Lung (tissue), 12 donors: ENCODE measurements around the gene ST6GALNAC3. TPM values are rescaled to one million over a fixed set of nuclear protein-coding genes. Genes with fewer than 3 reads are reported as not detected.

Experiments used
- ATAC-seq: fragments of 200-7000 bp; cut with Tn5 transposase; one replicate; pipeline ENCODE4 v1.9.1; 2020; ENCODE audit warnings: moderate number of reproducible peaks; ENCODE audit not compliant: insufficient read depth, low FRiP score
- DNase-seq, 3 donors: peaks; one replicate each; pipeline ENCODE4 v3.0.0-alpha.2; 2013 to 2017
- H3K27ac ChIP-seq, 2 donors: one replicate each; pipeline ENCODE4 v1.5.1; 2013; ENCODE audit warnings: mild to moderate bottlenecking in 2 of 2, moderate library complexity in 2 of 2, control low read depth in 1 of 2, inconsistent platforms in 1 of 2, low read depth in 1 of 2, low read length in 1 of 2
- H3K27me3 ChIP-seq, 3 donors: one replicate each; pipeline ENCODE4 v1.5.1; 2013; ENCODE audit warnings: low read length in 2 of 3; ENCODE audit not compliant: control insufficient read depth in 3 of 3, insufficient read depth in 3 of 3
- H3K36me3 ChIP-seq, 4 donors: one replicate each; pipeline ENCODE4 v1.5.1; 2013; ENCODE audit warnings: low read length in 4 of 4, mild to moderate bottlenecking in 1 of 4, moderate library complexity in 1 of 4; ENCODE audit not compliant: control insufficient read depth in 4 of 4, insufficient read depth in 4 of 4
- H3K4me1 ChIP-seq, 5 donors: one replicate each; pipeline ENCODE4 v1.5.1; 2013; ENCODE audit warnings: low read length in 5 of 5, mild to moderate bottlenecking in 2 of 5, moderate library complexity in 1 of 5; ENCODE audit not compliant: control insufficient read depth in 5 of 5, insufficient read depth in 5 of 5
- H3K4me3 ChIP-seq: one replicate; pipeline ENCODE4 v1.5.1; 2013; ENCODE audit warnings: mild to moderate bottlenecking, control low read depth, moderate library complexity
- H3K9ac ChIP-seq, 2 donors: one replicate each; pipeline ENCODE4 v1.5.1; 2013; ENCODE audit warnings: low read length in 2 of 2, control low read depth in 1 of 2; ENCODE audit not compliant: insufficient read depth in 1 of 2
- H3K9me3 ChIP-seq, 4 donors: one replicate each; pipeline ENCODE4 v1.5.1; 2013; ENCODE audit warnings: low read length in 3 of 4, mild to moderate bottlenecking in 1 of 4, moderate library complexity in 1 of 4; ENCODE audit not compliant: control insufficient read depth in 4 of 4, insufficient read depth in 3 of 4
- CTCF ChIP-seq: IDR thresholded peaks from 2 replicates; pipeline ENCODE4 v1.5.1; 2012; ENCODE audit warnings: mild to moderate bottlenecking; ENCODE audit errors: control extremely low read depth, extremely low read depth
- WGBS, 2 donors: extraction: QIAGEN DNeasy Blood & Tissue Kit; methylation state at CpG; one replicate each; pipeline ENCODE4 v1.1.7; 2013; 5-methylcytosine and 5-hydroxymethylcytosine counted together
- polyA plus RNA-seq, 2 donors: library from polyadenylated mRNA; stranded (reverse); fragments of 200-250 nt; gene quantifications; one replicate each; pipeline ENCODE4 v1.2.1, GENCODE V29; 2013
- total RNA-seq, 2 donors: library from RNA; depleted of rRNA in 1 of 2; stranded (reverse); fragments of >200 nt in 1 of 2; gene quantifications; one replicate each; pipeline ENCODE4 v1.2.1, GENCODE V29; 2014 to 2021
- donor health status: control.
- donor health status: control.
- donor health status: Bipolar disorder and iron deficiency.
- donor health status: healthy.
- donor health status: DM: yes; HTN: yes; CAD: no.

Gene ST6GALNAC3
- total and polyA plus RNA-seq, 4 donors: 2.7 to 17.9 (median 12.2) TPM

GRCh38 chr1:76177615-76178014 is 103.1 kb downstream of the ST6GALNAC3 start:
- Histone ChIP-seq H3K27me3 (no peaks in the 10 kb centered on the region), H3K27ac (no peak overlapping the region), H3K4me1 (no peaks in the 10 kb centered on the region), H3K9ac (no peak overlapping the region), H3K4me3 (no peak overlapping the region), H3K36me3 (peaks cover 0 to 6% (median 2%) of the 10 kb centered on the region in 4 donors), H3K9me3 (peaks cover 0 to 4% (median 2%) of the 10 kb centered on the region in 4 donors)
- DNase-seq: no peak
- 90 to 94% methylated on average over 8 of the region's 8 CpGs for WGBS, 2 donors
- no peak for TF ChIP-seq CTCF
- no peak for ATAC-seq

- Histone ChIP-seq H3K9ac (no peak overlapping the region), H3K9me3 (peaks cover 0 to 4% (median 2%) of the 10 kb centered on the region in 4 donors), H3K4me1 (no peaks in the 10 kb centered on the region), H3K4me3 (no peak overlapping the region), H3K36me3 (peaks cover 0 to 6% (median 2%) of the 10 kb centered on the region in 4 donors), H3K27me3 (no peaks in the 10 kb centered on the region), H3K27ac (no peak overlapping the region)
- TF ChIP-seq CTCF: no peak
- no peak for ATAC-seq
- no peak for DNase-seq
Observed at GRCh38 chr1:76179219-76179698, 104.7 kb downstream of the ST6GALNAC3 start.

GRCh38 chr1:76185207-76185606 is 110.7 kb downstream of the ST6GALNAC3 start:
- no peak for TF ChIP-seq CTCF
- ATAC-seq (no peak), DNase-seq (no peak)
- Histone ChIP-seq H3K4me1 (peaks cover 0 to 2% (median 0%) of the 10 kb centered on the region in 5 donors), H3K36me3 (peaks cover 0 to 6% (median 2%) of the 10 kb centered on the region in 4 donors), H3K27ac (no peak overlapping the region), H3K9ac (no peak overlapping the region), H3K27me3 (no peaks in the 10 kb centered on the region), H3K4me3 (no peak overlapping the region), H3K9me3 (peaks cover 0 to 4% (median 2%) of the 10 kb centered on the region in 4 donors)
- WGBS, 2 donors: 83 to 92% methylated on average over 5 of the region's 5 CpGs
